Sigmoid colon (tissue), 4 donors: ENCODE data around the gene FAHD2B.
"Not testable (repeated sequence)": the region's sequence is repeated elsewhere in the genome, so short reads cannot be mapped to it uniquely, and the experiment has no call there.

Experiments
- EP300 ChIP-seq, 4 donors: sonication (generic); formaldehyde crosslinking; IDR thresholded peaks; one replicate each; pipeline ENCODE4 v1.6.1; 2017; ENCODE audit warnings: antibody characterized with exemption in 4 of 4
- POLR2A ChIP-seq, 2 donors: fragments of 450-650 bp; IDR thresholded peaks; one replicate each; pipeline ENCODE4 v1.6.1; 2016; ENCODE audit warnings: antibody characterized with exemption in 2 of 2, mild to moderate bottlenecking in 2 of 2, moderate library complexity in 2 of 2
- POLR2AphosphoS5 ChIP-seq, 4 donors: sonication (generic); formaldehyde crosslinking; IDR thresholded peaks; one replicate each; pipeline ENCODE4 v1.6.1; 2017; ENCODE audit warnings: antibody characterized with exemption in 4 of 4
- TF ChIP-seq, protein P1 (sequence below), 4 experiments: fragments of 450-650 bp in 3 of 4; fragments of 200-600 bp in 1 of 4; IDR thresholded peaks; one replicate each; pipeline ENCODE4 v1.5.1; 2016 to 2019; ENCODE audit warnings: antibody characterized with exemption in 4 of 4, mild to moderate bottlenecking in 3 of 4, moderate library complexity in 2 of 4

DNA sequence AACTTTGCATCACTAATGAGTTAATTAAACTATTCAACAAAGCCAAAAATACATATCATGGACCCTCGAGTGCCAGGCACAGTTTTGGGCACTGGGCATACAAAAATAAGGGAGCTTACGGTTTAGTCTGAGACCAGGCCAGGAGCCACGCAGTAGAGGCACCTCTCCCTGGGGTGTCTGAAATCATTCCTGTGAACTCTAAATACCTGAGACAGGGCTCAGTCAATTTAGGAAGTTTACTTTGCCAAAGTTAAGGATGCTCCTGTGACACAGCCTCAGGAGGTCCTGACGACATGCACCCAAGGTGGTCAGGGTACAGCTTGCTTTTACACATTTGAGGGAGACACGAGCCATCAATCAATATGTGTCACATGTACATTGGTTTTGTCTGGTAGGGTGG lies 28.7 kb downstream of the FAHD2B start:
- TF ChIP-seq, protein P1, sequence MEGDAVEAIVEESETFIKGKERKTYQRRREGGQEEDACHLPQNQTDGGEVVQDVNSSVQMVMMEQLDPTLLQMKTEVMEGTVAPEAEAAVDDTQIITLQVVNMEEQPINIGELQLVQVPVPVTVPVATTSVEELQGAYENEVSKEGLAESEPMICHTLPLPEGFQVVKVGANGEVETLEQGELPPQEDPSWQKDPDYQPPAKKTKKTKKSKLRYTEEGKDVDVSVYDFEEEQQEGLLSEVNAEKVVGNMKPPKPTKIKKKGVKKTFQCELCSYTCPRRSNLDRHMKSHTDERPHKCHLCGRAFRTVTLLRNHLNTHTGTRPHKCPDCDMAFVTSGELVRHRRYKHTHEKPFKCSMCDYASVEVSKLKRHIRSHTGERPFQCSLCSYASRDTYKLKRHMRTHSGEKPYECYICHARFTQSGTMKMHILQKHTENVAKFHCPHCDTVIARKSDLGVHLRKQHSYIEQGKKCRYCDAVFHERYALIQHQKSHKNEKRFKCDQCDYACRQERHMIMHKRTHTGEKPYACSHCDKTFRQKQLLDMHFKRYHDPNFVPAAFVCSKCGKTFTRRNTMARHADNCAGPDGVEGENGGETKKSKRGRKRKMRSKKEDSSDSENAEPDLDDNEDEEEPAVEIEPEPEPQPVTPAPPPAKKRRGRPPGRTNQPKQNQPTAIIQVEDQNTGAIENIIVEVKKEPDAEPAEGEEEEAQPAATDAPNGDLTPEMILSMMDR (IDR thresholded peaks at IDR 0.05) = not testable (repeated sequence)
- not testable (repeated sequence) for TF ChIP-seq POLR2A, POLR2AphosphoS5, EP300 (IDR thresholded peaks at IDR 0.05)
